NOMO-1 (cell line): ENCODE data around the gene PRRT2.
"Not testable (repeated sequence)": the region's sequence is repeated elsewhere in the genome, so short reads cannot be mapped to it uniquely, and the experiment has no call there.

Source experiments
- DNase-seq, 2 experiments: peaks; one replicate each; lab custom pipeline; 2025; ENCODE audit not compliant: unreplicated experiment in 2 of 2; lab: John Stamatoyannopoulos, UW

The PRRT2 gene

GRCh38 chr16:29831490-29831889 lies 19.5 kb downstream of the PRRT2 start:
- no peak for DNase-seq

- DNase-seq: not testable (repeated sequence)
Observed at GRCh38 chr16:29833219-29833618, 21.2 kb downstream of the PRRT2 start.

GRCh38 chr16:29834079-29834478 lies 22.1 kb downstream of the PRRT2 start:
- no peak for DNase-seq

- DNase-seq: no peak
Observed at GRCh38 chr16:29835926-29836325, 23.9 kb downstream of the PRRT2 start.

- DNase-seq: no peak
Observed at GRCh38 chr16:29836623-29837022, 24.6 kb downstream of the PRRT2 start.

- no peak for DNase-seq
Observed at GRCh38 chr16:29837841-29838240, 25.8 kb downstream of the PRRT2 start.

- no peak for DNase-seq
Observed at GRCh38 chr16:29839822-29840221, 27.8 kb downstream of the PRRT2 start.

GRCh38 chr16:29840240-29840639 lies 28.2 kb downstream of the PRRT2 start:
- DNase-seq: no peak

- DNase-seq: no peak
Observed at GRCh38 chr16:29841631-29842030, 29.6 kb downstream of the PRRT2 start.

GRCh38 chr16:29842732-29843346 lies 30.8 kb downstream of the PRRT2 start:
- no peak for DNase-seq

GRCh38 chr16:29843931-29844330 lies 31.9 kb downstream of the PRRT2 start:
- DNase-seq: no peak

GRCh38 chr16:29844575-29845331 lies 32.8 kb downstream of the PRRT2 start:
- no peak for DNase-seq

- no peak for DNase-seq
Observed at GRCh38 chr16:29845656-29846055, 33.7 kb downstream of the PRRT2 start.

- peak; percentile 16 to 43 for DNase-seq
Observed at GRCh38 chr16:29848420-29849297, 36.7 kb downstream of the PRRT2 start.

GRCh38 chr16:29849505-29849904 lies 37.5 kb downstream of the PRRT2 start:
- no peak for DNase-seq

- no peak for DNase-seq
Observed at GRCh38 chr16:29850998-29851397, 39.0 kb downstream of the PRRT2 start.

GRCh38 chr16:29852654-29853053 lies 40.7 kb downstream of the PRRT2 start:
- DNase-seq: no peak

GRCh38 chr16:29854520-29855100 lies 42.6 kb downstream of the PRRT2 start:
- no peak for DNase-seq

GRCh38 chr16:29857133-29857760 lies 45.3 kb downstream of the PRRT2 start:
- DNase-seq: no peak

- no peak for DNase-seq
Observed at GRCh38 chr16:29858149-29858849, 46.3 kb downstream of the PRRT2 start.
